Raji (cell line): Measurements from ENCODE around the gene TAF1B.

Experiments used
- POLR2A ChIP-seq: IDR thresholded peaks from 2 replicates; pipeline ENCODE4 v1.6.1; 2011; ENCODE audit warnings: low read depth, low read length, control low read depth; ENCODE audit not compliant: insufficient read depth

The TAF1B gene

DNA sequence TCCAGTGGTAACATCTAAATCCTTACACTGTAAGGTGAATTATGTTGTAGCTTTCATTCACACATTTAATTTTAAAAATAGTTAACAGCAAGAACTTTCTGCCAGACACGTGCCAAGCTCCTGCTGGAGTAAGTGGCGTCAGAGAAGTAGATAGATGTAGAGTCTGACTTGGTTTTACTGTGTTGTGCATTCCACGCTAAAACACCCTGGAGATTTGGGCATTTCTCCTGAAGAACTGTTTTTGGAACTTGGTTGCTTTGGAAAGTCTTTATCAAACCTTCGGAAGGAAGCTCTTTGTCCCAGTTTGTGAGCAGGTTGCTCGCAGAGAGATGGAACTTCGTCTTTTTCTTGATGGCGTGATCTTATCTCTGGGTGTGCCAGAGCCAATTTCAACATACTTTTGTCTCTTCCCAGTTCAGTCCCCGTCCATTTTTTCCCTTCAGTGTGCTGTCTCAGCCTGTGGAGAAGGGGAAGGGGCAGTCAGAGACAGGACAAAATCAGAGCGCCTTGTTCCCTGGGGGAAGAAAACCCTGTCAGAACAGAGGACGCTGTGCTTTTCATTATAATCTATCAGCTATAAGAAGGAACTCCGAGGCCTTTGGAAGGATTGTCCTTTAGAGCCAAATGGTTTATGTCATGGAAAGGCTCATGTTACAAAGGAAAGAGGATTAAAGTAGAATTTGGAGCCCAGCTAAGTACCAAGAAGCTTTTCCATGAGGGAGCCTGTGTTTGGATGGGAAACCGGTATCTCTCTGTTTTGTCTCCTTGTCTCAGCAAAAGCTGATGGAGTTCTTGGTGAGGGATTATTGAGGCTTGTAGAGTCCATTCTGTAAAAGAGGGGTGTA, 127.1 kb downstream of the TAF1B start:
- TF ChIP-seq POLR2A = no peak

DNA sequence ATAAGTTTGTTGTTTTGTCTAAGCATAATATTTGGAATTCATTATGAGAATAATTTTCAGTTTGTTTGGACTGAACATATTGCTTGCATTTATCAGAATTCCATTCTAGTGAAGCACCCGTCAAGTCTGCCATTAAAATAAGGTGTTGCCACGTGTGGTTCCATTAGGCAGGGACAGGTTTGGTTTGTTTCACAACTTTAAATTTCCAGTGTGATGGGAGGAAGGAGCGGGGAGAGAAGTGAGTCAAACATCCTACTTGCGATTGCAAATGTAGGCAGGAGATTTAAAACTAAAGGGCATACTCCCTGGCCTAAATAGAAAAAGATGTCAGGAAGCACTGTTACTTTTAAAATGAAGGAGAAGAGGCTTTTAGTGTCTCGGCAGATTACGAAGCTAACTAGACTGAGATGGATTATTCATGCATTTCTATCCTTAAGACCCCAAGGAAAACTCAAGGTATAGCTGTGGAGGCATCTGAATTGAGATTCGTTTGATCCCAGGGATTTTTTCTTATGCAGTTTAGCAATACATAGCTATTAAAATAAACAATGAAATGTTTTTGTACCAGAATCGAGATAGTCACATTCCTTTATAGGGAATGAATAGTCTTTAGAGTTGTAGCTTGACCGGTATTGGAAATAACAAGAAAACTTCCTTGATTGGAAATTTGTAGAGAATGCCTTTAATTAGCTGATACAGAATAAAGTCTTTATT, 128.0 kb downstream of the TAF1B start:
- TF ChIP-seq POLR2A = no peak

DNA sequence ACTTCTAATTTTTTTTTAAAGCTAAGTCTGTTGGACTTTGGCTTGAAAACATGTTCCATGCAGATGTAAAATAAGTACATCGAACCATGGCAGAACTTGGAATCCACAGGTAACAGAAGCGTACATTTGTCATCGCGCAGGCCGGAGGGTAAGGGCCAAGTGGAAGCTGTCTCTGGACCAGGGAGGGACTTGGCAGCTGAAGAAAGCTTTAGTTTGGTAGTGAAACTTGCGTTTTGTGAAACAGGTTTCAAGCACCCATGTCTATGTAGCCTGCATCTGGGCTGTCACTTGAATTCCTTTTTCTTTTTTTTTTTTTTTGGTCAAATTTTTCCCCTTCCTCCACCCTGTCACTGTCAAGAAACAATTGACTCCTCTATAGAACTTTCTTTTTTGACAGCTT, 128.6 kb downstream of the TAF1B start:
- TF ChIP-seq POLR2A = no peak

DNA sequence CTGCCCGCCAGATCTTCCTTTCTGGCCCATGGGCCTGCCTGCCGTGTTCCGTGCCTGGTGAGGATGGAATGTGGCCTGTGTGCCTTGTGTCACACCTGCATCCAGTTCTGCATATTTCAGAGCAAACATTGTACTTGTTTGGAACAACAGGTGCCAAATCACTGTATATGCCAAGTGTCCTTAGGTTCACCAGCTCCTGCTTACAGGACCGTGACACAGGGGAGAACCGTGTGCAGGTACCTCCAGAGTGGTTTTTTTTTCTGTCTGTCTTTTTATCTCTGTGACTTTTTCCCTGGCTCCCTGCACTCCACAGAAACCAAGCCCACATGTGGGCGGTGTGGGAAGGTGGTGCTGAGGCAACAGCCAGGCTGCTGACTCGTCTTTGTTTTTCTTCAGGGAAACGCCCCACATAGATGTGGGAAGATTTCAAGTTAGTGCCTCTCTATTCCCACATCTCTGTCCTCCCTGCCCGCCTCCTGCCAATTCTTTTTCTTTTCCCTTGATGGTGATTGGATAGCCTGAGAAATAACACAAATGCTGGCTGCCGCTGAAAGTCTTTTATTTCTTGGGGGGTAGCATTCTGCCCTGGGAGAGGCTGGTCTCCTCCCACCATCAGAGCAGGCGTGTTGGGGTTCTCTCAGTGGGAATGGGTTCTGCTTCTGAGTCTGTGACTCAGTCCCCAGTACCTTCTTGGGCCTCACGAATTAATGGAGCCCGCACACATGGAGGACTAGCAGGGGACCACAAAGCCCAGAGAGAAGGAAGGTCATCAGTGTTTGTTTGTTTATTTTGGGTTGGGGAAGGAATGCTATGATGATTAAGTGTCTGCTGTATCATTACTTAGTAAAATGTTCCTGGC, 129.6 kb downstream of the TAF1B start:
- no peak for TF ChIP-seq POLR2A

DNA sequence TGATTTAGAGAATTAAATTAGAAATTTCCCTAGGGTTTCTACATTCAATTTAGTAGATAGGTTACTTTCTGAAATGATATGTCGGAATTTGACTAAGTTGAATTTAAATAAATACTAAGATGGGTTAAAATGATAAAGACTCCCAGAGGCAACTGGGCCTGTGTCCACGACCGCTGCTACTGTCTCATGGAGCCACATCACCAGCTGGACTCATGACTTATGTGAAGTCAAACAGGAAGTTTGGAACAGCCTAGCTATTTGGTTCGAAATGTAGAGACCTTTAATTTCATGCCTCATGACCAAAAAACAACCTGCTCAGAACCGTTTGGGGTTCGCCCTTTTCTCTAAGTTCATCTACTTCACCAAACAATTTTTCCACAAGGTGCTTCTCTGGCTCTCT, 130.4 kb downstream of the TAF1B start:
- no peak for TF ChIP-seq POLR2A

DNA sequence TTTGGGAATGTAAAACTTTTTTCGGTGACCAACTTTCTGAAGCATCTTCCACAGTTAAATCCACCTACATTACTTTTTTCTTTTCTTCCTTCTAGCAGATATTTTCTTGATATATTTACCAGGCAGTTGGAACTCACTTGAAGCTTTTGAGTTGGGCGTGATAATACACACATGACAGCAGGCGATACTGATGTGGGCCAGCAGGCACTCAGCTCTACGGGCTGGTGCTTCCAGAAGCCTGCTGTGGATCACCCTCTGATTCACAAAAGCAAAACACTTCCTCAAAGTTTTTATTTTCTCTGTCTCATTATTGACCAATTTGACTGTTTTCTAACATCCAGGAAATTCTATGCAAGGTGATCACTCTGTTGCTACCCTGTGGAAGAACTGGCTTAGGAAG, 131.1 kb downstream of the TAF1B start:
- TF ChIP-seq POLR2A = no peak

DNA sequence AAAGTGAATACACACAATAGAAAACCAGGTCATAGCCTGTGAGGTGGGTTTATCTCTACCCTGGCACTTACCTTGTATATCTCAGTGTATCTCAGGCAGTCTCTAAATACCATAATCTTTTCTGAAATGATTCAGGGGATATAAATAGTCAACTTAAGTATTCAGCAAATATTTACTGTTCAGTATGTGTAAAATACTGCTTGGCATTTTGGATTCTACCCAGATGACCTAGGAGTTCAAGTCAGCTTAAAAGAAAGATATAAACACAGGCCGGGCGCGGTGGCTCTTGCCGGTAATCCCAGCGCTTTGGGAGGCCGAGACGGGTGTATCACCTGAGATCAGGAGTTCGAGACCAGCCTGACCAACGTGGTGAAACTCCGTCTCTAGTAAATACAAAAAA, 132.1 kb downstream of the TAF1B start:
- no peak for TF ChIP-seq POLR2A

DNA sequence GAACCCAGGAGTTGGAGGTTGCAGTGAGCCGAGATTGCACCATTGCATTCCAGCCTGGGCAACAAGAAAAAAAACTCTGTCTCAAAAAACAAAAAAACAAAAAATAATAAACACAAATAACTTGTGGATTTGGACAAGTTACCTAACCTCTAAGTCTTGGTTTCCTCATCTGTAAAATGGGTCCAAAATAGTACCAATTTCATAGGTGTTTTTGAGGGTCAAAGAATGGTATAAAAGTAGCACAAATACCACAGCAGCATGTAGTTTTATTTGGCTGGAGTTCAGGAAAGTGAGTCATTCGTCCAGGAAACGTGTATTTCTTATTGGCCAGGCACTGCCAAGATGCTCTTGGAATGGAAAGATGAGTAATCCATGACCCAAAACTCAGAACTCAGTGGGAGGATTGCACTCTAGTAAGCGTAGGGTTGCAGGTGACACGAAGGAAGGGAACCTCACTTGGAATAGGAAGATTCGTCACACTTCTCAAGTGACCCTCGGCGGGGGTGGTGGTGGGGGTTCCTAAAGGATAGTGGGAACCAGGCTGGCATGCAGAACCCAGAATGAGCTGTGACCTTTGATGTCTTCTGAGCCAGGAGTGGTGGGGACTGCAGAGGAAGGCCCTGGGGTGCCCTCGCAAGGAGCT, 132.7 kb downstream of the TAF1B start:
- TF ChIP-seq POLR2A = no peak

DNA sequence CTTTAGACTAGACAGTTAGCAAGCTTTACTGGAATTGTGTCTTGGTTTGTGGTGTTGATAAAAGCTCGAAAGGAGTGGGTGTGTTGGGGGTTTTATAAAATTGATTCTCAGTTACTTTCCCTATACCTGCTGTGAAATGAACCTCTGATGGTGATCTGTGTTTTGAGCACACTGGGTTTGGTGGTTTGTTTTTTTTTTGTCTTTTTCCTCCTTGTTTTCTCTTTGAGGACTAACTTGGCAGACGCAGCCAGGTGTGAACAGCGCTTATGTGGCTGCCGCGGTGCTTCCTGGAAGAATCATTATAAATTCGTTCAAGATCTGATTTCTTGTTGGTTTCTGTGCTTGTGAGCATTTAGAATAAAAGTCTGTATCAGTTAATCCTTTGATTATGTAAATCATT, 136.7 kb downstream of the TAF1B start:
- TF ChIP-seq POLR2A = no peak

DNA sequence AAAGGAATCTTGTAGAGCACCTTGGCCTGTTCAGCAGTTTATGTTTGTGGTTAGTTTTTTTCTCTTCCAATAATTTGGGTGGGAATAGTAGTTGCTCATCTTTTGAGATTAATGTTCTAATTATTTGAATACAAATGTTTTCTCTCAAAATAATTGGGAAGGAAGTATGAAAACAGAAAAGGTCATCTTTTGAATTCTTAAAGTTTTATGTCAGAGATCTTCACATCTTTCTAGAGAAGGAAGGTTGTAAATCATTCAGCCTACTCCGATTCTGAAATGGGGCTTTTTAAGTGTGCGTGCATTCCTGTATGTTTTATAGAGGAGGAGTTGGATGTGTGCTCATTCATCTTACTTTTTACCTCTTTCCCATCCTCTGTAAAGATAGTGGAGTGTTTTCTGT, 137.2 kb downstream of the TAF1B start:
- no peak for TF ChIP-seq POLR2A

DNA sequence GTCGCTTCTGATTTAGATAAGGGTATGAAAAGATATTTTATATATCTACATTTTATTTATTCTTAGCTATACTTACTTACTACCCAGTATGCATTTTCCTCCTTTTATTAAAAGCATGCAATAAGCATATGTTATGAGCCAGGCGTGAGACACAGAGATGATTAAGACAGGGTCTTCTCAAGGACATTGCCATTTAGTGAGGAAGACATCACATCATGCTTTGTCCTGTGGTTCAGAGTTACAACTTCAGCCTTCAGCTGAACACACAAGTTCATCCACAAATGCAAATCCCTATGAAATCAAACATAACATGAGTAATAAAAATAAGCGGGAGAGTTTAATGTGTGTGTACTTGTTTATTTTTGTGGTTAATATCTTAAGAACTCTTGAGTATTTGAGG, 138.4 kb downstream of the TAF1B start:
- TF ChIP-seq POLR2A = no peak

DNA sequence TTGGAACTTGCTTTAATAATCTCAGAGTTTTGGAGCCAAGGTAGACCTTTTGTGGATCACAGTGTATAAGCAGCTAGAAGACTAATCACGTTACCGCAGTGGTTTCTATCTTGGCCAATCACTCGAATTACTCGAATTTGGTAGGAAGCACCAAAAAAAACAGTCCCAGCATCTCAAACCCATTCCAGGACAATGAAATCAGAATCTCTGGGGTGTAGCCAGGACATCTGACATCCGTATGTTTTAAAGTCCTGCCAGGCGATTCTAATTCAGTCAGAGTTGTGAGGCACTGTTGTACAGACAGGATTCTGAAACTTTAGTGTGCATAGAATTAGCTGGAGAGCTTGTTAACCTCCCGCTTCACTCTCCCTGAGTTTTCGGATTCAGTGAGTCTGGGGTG, 139.0 kb downstream of the TAF1B start:
- no peak for TF ChIP-seq POLR2A

DNA sequence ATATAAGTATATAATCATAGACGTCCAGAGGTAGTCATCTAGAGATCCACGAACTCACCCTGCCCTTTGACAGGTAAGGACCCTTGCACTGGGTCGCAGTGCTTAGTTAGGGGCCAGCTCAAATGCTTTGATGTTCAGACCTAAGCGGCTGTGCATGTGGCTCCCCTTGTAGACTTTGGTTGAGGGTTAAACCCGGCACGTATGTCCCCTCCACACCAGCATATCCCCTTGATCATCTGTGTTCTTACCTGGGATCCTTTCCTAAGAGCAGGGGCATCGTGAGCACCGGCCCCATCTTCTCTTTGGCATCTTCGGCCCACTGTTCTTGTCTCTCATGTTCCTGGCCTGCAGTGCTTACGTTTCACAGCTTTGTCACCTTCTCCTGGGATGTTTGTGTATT, 139.6 kb downstream of the TAF1B start:
- no peak for TF ChIP-seq POLR2A

DNA sequence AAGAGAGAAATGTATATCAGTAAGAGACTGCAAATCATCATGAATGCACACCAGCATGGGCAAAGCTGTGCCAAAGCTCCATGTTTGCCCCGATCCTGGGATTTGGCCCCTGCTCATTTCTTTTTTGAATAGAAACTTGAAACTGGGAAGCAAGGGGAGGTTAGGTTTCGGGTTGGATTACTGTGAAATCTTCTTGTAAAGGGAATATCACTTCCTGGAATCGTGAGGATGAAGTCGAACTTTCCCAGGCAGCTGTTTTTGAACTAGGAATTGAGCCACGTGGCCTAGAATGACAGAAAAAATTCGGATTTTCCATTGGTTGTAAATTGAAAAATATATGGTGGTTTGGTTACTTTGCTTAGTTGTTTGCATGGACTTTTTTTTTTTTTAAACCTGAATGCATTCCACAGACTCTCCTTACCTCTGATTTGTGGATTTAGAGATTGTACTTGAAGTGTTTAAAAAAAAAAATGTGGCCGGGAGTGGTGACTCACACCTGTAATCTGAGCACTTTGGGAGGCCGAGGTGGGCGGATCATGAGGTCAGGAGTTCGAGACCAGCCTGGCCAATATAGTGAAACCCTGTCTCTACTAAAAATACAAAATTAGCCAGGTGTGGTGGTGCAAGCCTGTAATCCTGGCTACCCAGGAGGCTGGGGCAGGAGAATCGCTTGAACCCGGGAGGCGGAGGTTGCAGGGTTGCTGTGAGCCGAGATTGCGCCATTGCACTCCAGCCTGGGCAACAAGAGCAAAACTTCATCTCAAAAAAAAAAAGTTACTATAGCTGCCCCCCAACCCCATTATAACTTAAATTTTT, 140.3 kb downstream of the TAF1B start:
- no peak for TF ChIP-seq POLR2A
